Activated T-cell treated with anti-CD3 and anti-CD28 coated beads, Interleukin-2, amount 50 U/mL, for 72 hours (primary cell): ENCODE results near the gene OCEL1. TPM values are rescaled to one million over a fixed set of nuclear protein-coding genes. Genes with fewer than 3 reads are reported as not detected.
A peak's percentile ranks its signal among the peaks of the same experiment; 100 is the strongest.

ENCODE experiments used
- ATAC-seq, 2 donors: fragments of 150-1000 bp; cut with Tn5 transposase; replicated peaks in 1 of 2; 2 replicates each; pipeline ENCODE4 v1.10.0; 2021; ENCODE audit warnings: moderate library complexity in 2 of 2, mild to moderate bottlenecking in 1 of 2
- DNase-seq, 2 donors: peaks; one replicate each; pipeline ENCODE4 v3.0.0; 2021 to 2022; ENCODE audit warnings: mixed read lengths in 1 of 2
- H3K27ac Mint-ChIP-seq: one replicate; pipeline ENCODE4 v1.8.0; 2022; ENCODE audit warnings: mild to moderate bottlenecking, moderate library complexity, mixed read lengths
- H3K27me3 Mint-ChIP-seq: one replicate; pipeline ENCODE4 v1.8.0; 2022; ENCODE audit warnings: low read depth, mixed read lengths
- H3K36me3 Mint-ChIP-seq, 2 donors: one replicate each; pipeline ENCODE4 v1.8.0; 2022; ENCODE audit warnings: mixed read lengths in 2 of 2, mild to moderate bottlenecking in 1 of 2; ENCODE audit not compliant: insufficient read depth in 2 of 2
- H3K4me1 Mint-ChIP-seq: one replicate; pipeline ENCODE4 v1.8.0; 2022; ENCODE audit warnings: low read depth, mixed read lengths
- H3K4me3 Mint-ChIP-seq, 2 donors: one replicate each; pipeline ENCODE4 v1.8.0; 2022; ENCODE audit warnings: mild to moderate bottlenecking in 2 of 2, mixed read lengths in 2 of 2, moderate library complexity in 2 of 2
- H3K9me3 Mint-ChIP-seq, 2 donors: one replicate each; pipeline ENCODE4 v1.8.0; 2022; ENCODE audit warnings: mixed read lengths in 2 of 2
- total RNA-seq, 2 donors: library from RNA; stranded (reverse); gene quantifications; one replicate each; pipeline ENCODE4 v1.2.3, GENCODE V29; 2022

The OCEL1 gene
- total RNA-seq, 2 donors from 2014 or later, result 19.3 to 19.4 TPM

DNA sequence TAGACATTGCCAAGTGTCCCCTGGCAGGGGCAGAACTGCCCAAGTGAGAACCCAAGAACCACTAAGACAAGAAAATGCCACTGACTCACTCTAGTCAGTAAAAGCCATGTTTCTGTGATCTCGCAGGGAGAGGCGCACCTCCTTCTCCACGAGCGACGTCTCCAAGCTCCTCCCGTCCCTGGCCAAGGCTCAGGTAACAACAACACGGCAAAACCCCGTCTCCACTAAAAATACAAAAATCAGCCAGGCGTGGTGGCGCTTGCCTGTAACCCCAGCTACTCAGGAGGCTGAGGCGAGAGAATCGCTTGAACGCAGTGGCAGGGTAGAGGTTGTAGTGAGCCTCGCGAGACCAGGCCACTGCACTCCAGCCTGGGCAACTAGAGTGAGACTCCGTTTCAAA is 28.4 kb upstream of the OCEL1 start:
- ATAC-seq (no peak), DNase-seq (no peak)
- Mint-ChIP-seq H3K27me3 (no peaks in the 10 kb centered on the region), H3K27ac (no peak overlapping the region), H3K4me3 (no peak overlapping the region), H3K4me1 (no peaks in the 10 kb centered on the region), H3K9me3 (no peaks in the 10 kb centered on the region), H3K36me3 (peaks cover 18 to 40% of the 10 kb centered on the region in 2 donors)

GRCh38 chr19:17200408-17201079 is 25.5 kb upstream of the OCEL1 start:
- H3K9me3 Mint-ChIP-seq, result no peaks in the 10 kb centered on the region
- no peak overlapping the region for H3K4me3 Mint-ChIP-seq
- ATAC-seq, result no peak
- H3K36me3 Mint-ChIP-seq, result peaks cover 14 to 32% of the 10 kb centered on the region in 2 donors
- no peak overlapping the region for H3K27ac Mint-ChIP-seq
- no peaks in the 10 kb centered on the region for H3K4me1 Mint-ChIP-seq
- H3K27me3 Mint-ChIP-seq, result no peaks in the 10 kb centered on the region
- DNase-seq, result no peak

- Mint-ChIP-seq H3K9me3 (no peaks in the 10 kb centered on the region), H3K27ac (no peak overlapping the region), H3K27me3 (no peaks in the 10 kb centered on the region), H3K4me3 (no peak overlapping the region), H3K4me1 (no peaks in the 10 kb centered on the region), H3K36me3 (peaks cover 7 to 27% of the 10 kb centered on the region in 2 donors)
- DNase-seq, result peak; percentile 37 to 38
- peak; percentile 36 to 60 for ATAC-seq
Observed at GRCh38 chr19:17202249-17202648, 23.8 kb upstream of the OCEL1 start.

- no peaks in the 10 kb centered on the region for H3K4me1 Mint-ChIP-seq
- no peak for ATAC-seq
- H3K36me3 Mint-ChIP-seq, result peaks cover 7 to 25% of the 10 kb centered on the region in 2 donors
Observed at GRCh38 chr19:17202713-17203112, 23.3 kb upstream of the OCEL1 start.

GRCh38 chr19:17205237-17206140 is 20.5 kb upstream of the OCEL1 start:
- peak; percentile 54 to 56 for DNase-seq
- Mint-ChIP-seq H3K36me3 (peaks cover 6 to 27% of the 10 kb centered on the region in 2 donors), H3K27ac (peak overlapping the region; percentile 24), H3K9me3 (no peaks in the 10 kb centered on the region), H3K4me1 (peaks cover 8% of the 10 kb centered on the region), H3K4me3 (no peak overlapping the region), H3K27me3 (no peaks in the 10 kb centered on the region)
- peak; percentile 43 to 49 for ATAC-seq

More at GRCh38 chr19:17202713-17203112, 23.3 kb upstream of the OCEL1 start:
- Mint-ChIP-seq H3K9me3 (no peaks in the 10 kb centered on the region), H3K27me3 (no peaks in the 10 kb centered on the region), H3K27ac (no peak overlapping the region), H3K4me3 (no peak overlapping the region)
- DNase-seq, result no peak

- H3K27me3 Mint-ChIP-seq, result no peaks in the 10 kb centered on the region
- H3K27ac Mint-ChIP-seq, result no peak overlapping the region
- DNase-seq (no peak), ATAC-seq (no peak)
- H3K9me3 Mint-ChIP-seq, result no peaks in the 10 kb centered on the region
- no peak overlapping the region for H3K4me3 Mint-ChIP-seq
- peaks cover 5 to 16% of the 10 kb centered on the region in 2 donors for H3K36me3 Mint-ChIP-seq
- H3K4me1 Mint-ChIP-seq, result peaks cover 8% of the 10 kb centered on the region
Observed at GRCh38 chr19:17206736-17207581, 19.1 kb upstream of the OCEL1 start.

DNA sequence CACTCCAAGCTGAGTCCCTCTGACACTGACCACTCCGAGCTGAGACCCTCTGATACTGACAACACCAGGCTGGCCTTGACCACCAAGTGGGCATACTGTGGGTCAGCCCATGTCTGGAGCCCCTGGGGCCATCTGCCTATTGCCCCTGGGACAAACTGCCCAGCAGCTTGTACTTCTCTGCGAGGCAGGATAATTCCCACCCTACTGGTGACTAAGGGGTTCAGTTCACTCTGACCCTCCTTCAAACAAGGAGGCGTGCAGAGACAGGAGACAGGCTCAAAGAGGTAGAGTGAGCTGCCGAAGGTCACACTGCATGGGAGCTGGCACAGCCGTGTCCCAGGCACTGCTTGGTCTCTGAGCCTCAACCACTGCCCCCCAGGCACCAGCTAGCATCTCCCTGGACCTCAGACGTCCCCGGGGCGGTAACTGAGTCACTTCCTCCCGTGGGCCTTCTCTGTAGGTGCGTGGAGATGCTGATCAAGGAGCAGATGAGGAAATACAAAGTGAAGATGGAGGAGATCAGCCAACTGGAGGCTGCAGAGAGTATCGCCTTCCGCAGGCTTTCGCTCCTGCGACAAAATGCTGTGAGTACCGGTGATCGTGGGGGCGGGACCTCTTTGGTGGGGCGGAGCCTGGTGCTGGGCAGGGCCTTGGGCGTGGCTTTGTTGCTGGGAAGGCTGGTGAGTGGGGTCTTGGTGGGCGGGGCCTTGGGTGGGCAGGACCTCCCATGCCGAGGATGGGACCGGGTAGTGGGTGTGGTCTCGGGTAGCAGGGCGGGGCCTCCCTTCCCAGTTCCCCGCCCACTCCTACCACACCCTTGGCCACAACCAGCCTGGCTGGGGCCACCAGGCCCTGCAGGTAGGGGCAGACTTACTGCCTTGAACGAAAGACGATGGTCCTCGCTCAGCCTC is 16.6 kb upstream of the OCEL1 start:
- peak overlapping the region; percentile 12 for H3K27ac Mint-ChIP-seq
- H3K4me3 Mint-ChIP-seq, result no peak overlapping the region
- DNase-seq, result peak; percentile 54 to 60
- no peaks in the 10 kb centered on the region for H3K9me3 Mint-ChIP-seq
- H3K36me3 Mint-ChIP-seq, result peaks cover 0 to 12% of the 10 kb centered on the region in 2 donors
- peak; percentile 53 to 54 for ATAC-seq
- H3K27me3 Mint-ChIP-seq, result no peaks in the 10 kb centered on the region
- H3K4me1 Mint-ChIP-seq, result peaks cover 12% of the 10 kb centered on the region

- no peak overlapping the region for H3K4me3 Mint-ChIP-seq
- H3K36me3 Mint-ChIP-seq, result peaks cover 0 to 11% of the 10 kb centered on the region in 2 donors
- DNase-seq (no peak), ATAC-seq (no peak)
- H3K27me3 Mint-ChIP-seq, result no peaks in the 10 kb centered on the region
- no peaks in the 10 kb centered on the region for H3K9me3 Mint-ChIP-seq
- H3K4me1 Mint-ChIP-seq, result peaks cover 19% of the 10 kb centered on the region
- no peak overlapping the region for H3K27ac Mint-ChIP-seq
Observed at GRCh38 chr19:17210296-17210695, 15.7 kb upstream of the OCEL1 start.

DNA sequence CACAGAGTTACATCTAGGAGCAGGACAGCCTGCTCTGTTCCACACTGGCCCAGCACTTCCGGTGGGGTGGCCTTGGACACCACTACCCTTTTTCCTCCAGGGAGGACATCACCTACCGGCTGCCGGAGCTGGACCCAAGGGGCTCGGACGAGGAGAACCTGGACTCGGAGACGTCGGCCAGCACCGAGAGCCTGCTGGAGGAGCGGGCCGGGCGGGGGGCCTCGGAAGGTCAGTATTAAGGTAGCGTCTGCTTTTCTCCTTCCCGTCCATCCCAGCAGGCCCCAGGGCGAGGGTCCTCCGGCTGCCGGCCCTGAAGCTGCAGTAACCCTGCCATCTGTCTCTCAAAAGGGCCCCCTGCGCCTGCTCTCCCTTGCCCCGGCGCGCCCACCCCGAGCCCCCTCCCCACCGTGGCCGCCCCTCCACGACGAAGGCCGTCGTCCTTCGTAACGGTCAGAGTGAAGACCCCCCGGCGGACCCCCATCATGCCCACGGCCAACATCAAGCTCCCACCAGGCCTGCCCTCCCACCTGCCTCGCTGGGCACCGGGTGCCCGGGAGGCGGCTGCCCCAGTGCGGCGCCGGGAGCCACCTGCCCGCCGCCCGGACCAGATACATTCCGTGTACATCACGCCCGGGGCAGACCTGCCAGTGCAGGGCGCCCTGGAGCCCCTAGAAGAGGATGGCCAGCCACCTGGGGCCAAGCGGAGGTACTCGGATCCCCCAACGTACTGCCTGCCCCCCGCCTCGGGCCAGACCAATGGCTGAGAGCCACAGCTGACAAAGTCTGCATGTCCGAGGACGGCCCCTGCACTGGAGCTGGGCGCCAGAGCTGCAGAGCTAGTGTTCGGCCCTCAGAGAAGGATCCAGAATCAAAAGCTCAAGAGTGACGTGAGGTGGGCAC is 14.2 kb upstream of the OCEL1 start:
- H3K27me3 Mint-ChIP-seq, result no peaks in the 10 kb centered on the region
- H3K4me3 Mint-ChIP-seq, result no peak overlapping the region
- peaks cover 0 to 13% of the 10 kb centered on the region in 2 donors for H3K36me3 Mint-ChIP-seq
- no peaks in the 10 kb centered on the region for H3K9me3 Mint-ChIP-seq
- peaks cover 27% of the 10 kb centered on the region for H3K4me1 Mint-ChIP-seq
- no peak for ATAC-seq
- no peak for DNase-seq
- no peak overlapping the region for H3K27ac Mint-ChIP-seq

DNA sequence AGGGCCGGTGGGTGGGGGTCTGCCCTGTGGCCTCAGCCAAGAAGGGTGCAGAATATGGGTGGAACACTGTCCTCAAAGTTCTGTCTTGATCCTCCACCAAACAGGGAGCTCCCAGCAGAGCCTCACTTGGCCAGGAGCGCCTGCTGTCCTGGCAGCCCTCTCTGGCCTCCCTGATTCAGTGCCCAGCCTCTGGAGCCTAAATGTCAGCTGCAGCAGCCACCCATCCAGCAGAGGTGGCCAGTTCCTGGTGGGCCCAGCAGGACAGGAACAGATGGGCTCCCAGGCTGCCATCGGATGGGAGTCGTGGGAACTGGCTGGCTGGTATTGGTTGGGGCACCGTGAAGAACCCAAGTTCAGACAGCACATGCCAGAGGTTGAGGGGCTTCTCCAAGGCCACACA is 12.7 kb upstream of the OCEL1 start:
- H3K4me1 Mint-ChIP-seq, result peaks cover 27% of the 10 kb centered on the region
- H3K4me3 Mint-ChIP-seq, result no peak overlapping the region
- no peak overlapping the region for H3K27ac Mint-ChIP-seq
- no peaks in the 10 kb centered on the region for H3K9me3 Mint-ChIP-seq
- H3K27me3 Mint-ChIP-seq, result no peaks in the 10 kb centered on the region
- DNase-seq (no peak), ATAC-seq (no peak)
- peaks cover 0 to 15% of the 10 kb centered on the region in 2 donors for H3K36me3 Mint-ChIP-seq

- ATAC-seq, result no peak
- no peak for DNase-seq
- H3K36me3 Mint-ChIP-seq, result peaks cover 2 to 15% of the 10 kb centered on the region in 2 donors
Observed at GRCh38 chr19:17214508-17215126, 11.4 kb upstream of the OCEL1 start.

More at GRCh38 chr19:17214508-17215126, 11.4 kb upstream of the OCEL1 start:
- peak overlapping the region; percentile 85 to 87 for H3K4me3 Mint-ChIP-seq
- H3K4me1 Mint-ChIP-seq, result peaks cover 26% of the 10 kb centered on the region
- H3K9me3 Mint-ChIP-seq, result no peaks in the 10 kb centered on the region
- H3K27me3 Mint-ChIP-seq, result no peaks in the 10 kb centered on the region
- H3K27ac Mint-ChIP-seq, result peak overlapping the region; percentile 93
